ENCODE data around the gene RHOT2. TPM values are rescaled to one million over a fixed set of nuclear protein-coding genes. Genes with fewer than 3 reads are reported as not detected.

RHOT2 gene
- total and polyA plus RNA-seq, 2 of the 8 experiments (the other 6 are each of a cell fraction or from before 2014, with no cell fraction given), result 149 to 194 TPM

GRCh38 chr16:634051-634670 lies 33.8 kb upstream of the RHOT2 start:
- Histone ChIP-seq H3K27me3 (replicated peaks in 1 of 4; ENCODE audit: control insufficient read depth in 3 of 4, extremely low read depth in 1 of 4, insufficient read depth in 3 of 4, low read length in 3 of 4) (no peaks in the 10 kb centered on the region), H2AK5ac (ENCODE audit: low read depth, low read length) (no peak overlapping the region), H2BK12ac (ENCODE audit: low read depth, low read length) (peak overlapping the region; percentile 17; the same call in 1 of the 2 replicates), H3K79me2 (ENCODE audit: control insufficient read depth in 1 of 2, insufficient read depth in 2 of 2, low read length in 2 of 2) (peaks cover 0 to 6% of the 10 kb centered on the region in 2 experiments; a peak in 1 of 4 replicates), H3K23ac (ENCODE audit: insufficient read length) (no peak overlapping the region), H2BK120ac (replicated peaks; ENCODE audit: low read depth, low read length) (no peak overlapping the region), H4K91ac (replicated peaks; ENCODE audit: insufficient read length, low read length) (no peak overlapping the region), H4K5ac (ENCODE audit: insufficient read length, low read depth, low read length) (no peak overlapping the region), H2BK15ac (ENCODE audit: low read length) (no peak overlapping the region), H3K4me2 (ENCODE audit: insufficient read depth in 1 of 2, low read depth in 2 of 2, low read length in 2 of 2) (no peak overlapping the region), H3K4me1 (replicated peaks in 1 of 4; ENCODE audit: control insufficient read depth in 3 of 4, insufficient read depth in 4 of 4, low read length in 3 of 4) (peaks cover 0 to 42% (median 34%) of the 10 kb centered on the region in 4 experiments; a peak in 6 of 7 replicates), H4K8ac (ENCODE audit: extremely low read depth, insufficient read depth, low read length) (no peak overlapping the region), H3K4me3 (ENCODE audit: extremely low read depth in 1 of 4, insufficient read depth in 2 of 4, low read depth in 3 of 4, low read length in 4 of 4) (no peak overlapping the region), H3K4ac (replicated peaks; ENCODE audit: insufficient read length, low read depth, low read length) (no peak overlapping the region), H3K14ac (ENCODE audit: insufficient read length) (no peak overlapping the region), H3K79me1 (ENCODE audit: low read depth, low read length) (no peaks in the 10 kb centered on the region), H2BK20ac (ENCODE audit: low read length) (no peak overlapping the region), H3K9ac (replicated peaks in 1 of 4; ENCODE audit: extremely low read depth in 1 of 4, low read depth in 3 of 4, low read length in 3 of 4) (no peak overlapping the region), H3K23me2 (ENCODE audit: low read depth, low read length) (peaks cover 8% of the 10 kb centered on the region; the same call in 1 of the 2 replicates), H3K36me3 (ENCODE audit: control insufficient read depth in 2 of 4, insufficient read depth in 4 of 4, low read length in 3 of 4) (peaks cover 0 to 21% (median 3%) of the 10 kb centered on the region in 4 experiments; a peak in 4 of 8 replicates), H3K27ac (ENCODE audit: low read depth, low read length) (no peak overlapping the region), H3K18ac (ENCODE audit: extremely low read depth, low read length) (no peak overlapping the region), H2BK5ac (ENCODE audit: low read depth, low read length) (no peak overlapping the region), H3K9me3 (ENCODE audit: insufficient read depth in 2 of 2, low read depth in 1 of 2, low read length in 1 of 2) (no peaks in the 10 kb centered on the region), H3K56ac (replicated peaks; ENCODE audit: insufficient read length, low read depth, low read length) (no peak overlapping the region), H4K20me1 (replicated peaks in 1 of 2; ENCODE audit: control insufficient read depth in 1 of 2, insufficient read depth in 2 of 2, low read length in 2 of 2) (peaks cover 3 to 10% of the 10 kb centered on the region in 2 experiments), H2AFZ (ENCODE audit: low read length) (no peak overlapping the region)
- TF ChIP-seq SP1 (IDR thresholded peaks at IDR 0.05; ENCODE audit: low read depth, low read length) (no peak), ATF2 (IDR thresholded peaks at IDR 0.05; ENCODE audit: low read length) (no peak), RAD21 (IDR thresholded peaks at IDR 0.05 in 1 of 2, conservative IDR thresholded peaks at IDR 0.05 in 1 of 2; ENCODE audit: low read depth in 2 of 2, low read length in 2 of 2) (no peak), KDM1A (IDR thresholded peaks at IDR 0.05; ENCODE audit: borderline replicate concordance, low read length) (no peak), RNF2 (IDR thresholded peaks at IDR 0.05; ENCODE audit: borderline replicate concordance, low read depth, low read length, missing control alignments, poor library complexity, severe bottlenecking) (no peak)
- ChIA-PET CTCF (ENCODE audit: partially characterized antibody) (interaction anchor here (0.6 to 1.3 kb wide), 3 partner anchors 14 to 67 kb away, joined by 3 read pairs; partner anchors contain the start of gene NHLRC4), POLR2A (ENCODE audit: partially characterized antibody) (interaction anchor here (0.7 to 2.7 kb wide), 7 partner anchors 10 to 263 kb away, joined by 3 to 16 read pairs (median 4); partner anchors contain the start of gene MRPL28)
- no peak for DNase-seq (ENCODE audit: low read depth in 1 of 2, low spot score in 2 of 2)
- no peak for FAIRE-seq
- 88% methylated on average over 21 of the region's 22 CpGs; no CpG with 5 or more reads in 1 of the 2 experiments for WGBS, 2 experiments (ENCODE audit: extremely low coverage in 1 of 2, insufficient coverage in 1 of 2, insufficient read length in 1 of 2, insufficient replicate concordance in 2 of 2, low coverage in 1 of 2, low lambda C conversion rate in 2 of 2, missing lambda C conversion rate in 1 of 2)

All from H1 (cell line).